Fibroblast of skin of left quadriceps (primary cell): ENCODE data around the gene CORO2B.
"Not testable (repeated sequence)": the region's sequence is repeated elsewhere in the genome, so short reads cannot be mapped to it uniquely, and the experiment has no call there.

Experiments
- DNase-seq, 2 experiments: peaks; one replicate each; pipeline ENCODE4 v3.0.0-alpha.2; 2013; ENCODE audit warnings: low read depth in 2 of 2

Gene CORO2B

DNA sequence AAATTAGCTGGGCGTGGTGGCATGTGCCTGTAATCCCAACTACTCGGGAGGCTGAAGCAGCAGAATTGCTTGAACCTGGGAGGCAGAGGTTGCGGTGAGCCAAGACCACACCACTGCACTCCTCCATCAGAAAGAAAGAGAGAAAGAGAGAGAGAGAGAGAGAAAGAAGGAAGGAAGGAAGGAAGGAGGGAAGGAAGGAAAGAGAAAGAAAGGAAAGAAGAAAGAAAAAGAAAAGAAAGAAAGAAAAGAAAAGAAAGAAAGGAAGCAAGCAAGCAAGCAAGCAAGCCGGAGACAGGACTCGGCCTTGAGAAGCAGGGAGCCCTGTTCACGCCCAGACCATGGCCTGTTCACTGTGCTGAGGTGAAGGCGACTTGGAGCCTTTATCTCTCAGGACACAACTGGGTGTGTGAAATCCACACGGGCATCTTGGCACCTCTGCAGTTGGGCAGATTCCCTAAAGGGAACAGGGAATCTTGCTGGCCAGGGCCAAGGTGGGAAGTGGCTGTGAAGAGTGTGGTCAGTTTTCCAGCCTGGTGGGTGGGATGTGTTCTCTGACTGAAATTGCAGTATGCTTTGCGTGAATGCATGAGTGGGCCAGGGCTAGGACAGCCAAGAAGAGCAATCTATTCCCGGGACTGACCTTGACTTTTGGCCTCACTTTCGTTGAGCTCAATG, 90.3 kb downstream of the CORO2B start:
- no peak for DNase-seq

DNA sequence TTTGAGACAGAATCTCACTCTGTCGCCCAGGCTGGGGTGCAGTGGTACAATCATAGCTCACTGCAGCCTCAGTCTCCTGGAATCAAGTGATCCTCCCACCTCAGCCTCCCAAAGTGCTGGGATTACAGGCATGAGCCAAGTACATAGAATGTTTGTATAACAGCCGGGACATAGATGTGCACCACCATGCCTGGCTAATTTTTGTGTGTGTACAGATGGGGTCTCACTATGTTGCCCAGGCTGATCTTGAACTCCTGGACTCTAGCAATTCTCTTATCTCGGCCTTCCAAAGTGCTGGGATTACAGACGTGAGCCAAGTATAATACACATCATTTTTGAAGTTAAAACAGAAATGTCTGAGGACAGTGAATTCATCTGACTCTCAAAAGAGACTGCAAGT, 93.5 kb downstream of the CORO2B start:
- DNase-seq = no peak

DNA sequence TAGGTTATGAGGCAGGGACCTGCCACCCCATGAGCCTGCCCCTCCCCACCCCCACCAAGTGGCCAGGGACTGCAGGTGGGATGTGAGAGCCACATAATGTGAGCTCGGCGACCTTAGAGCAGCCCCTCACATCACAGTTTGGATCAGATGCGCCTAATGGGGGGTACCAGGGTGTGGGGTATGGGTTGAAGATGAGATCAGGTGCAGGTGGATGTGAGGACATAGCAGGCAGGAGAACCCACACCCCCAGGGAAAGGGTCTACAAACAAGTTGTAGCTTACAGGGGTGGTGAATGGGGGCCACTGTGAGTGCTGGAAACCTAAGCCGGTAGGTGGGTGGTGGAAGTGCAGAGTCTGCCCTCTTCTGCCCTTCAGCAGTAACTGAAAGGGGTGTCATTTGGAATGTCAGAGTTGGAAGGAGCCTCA, 94.0 kb downstream of the CORO2B start:
- no peak for DNase-seq

DNA sequence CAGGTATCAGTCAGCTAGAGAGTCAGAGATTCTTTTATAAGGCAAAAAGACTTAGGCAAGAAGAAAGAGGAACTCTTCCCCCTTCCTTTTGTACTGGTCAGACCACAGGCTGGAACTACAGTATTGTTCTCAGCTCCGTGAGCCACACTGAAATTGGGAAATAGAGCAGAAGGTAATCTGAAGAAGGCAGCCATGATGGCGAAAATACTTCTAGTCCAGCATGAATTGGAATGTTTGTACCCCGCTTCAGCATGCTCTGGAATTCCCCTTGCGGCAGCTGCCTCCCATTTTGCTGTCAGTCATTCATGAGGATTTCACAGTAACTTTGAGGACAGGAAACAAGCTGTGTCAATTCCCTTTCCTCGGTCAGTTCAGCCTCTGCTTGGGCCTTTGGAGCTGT, 96.2 kb downstream of the CORO2B start:
- no peak for DNase-seq

DNA sequence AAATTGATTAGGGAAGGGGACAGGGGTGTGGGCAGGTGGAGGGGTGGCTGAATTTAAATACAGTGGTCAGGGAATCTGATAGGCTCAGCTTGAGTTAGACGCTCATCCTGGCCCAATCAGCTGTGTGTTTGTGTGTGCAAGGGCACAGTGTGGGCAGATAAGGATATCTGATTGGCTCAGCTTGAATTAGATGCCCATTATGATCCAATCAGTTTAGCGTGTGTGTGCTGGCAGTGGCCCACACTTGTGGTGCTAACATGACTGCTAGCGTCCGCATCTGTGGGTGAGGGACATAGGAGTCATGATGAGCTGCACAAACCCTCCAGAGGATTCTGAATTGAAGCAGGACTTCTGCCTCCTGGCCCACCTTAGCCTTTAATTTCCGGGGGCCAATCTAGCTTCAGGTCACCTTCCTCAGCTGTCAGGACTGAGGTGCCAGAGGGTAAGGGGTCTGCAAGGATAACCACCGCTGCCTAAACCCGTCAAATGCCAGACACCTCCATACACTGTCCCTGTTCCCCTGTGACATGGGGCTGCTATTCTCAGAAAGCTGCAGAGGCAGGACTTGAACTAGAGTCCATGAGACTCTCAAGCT, 97.3 kb downstream of the CORO2B start:
- DNase-seq = no peak

DNA sequence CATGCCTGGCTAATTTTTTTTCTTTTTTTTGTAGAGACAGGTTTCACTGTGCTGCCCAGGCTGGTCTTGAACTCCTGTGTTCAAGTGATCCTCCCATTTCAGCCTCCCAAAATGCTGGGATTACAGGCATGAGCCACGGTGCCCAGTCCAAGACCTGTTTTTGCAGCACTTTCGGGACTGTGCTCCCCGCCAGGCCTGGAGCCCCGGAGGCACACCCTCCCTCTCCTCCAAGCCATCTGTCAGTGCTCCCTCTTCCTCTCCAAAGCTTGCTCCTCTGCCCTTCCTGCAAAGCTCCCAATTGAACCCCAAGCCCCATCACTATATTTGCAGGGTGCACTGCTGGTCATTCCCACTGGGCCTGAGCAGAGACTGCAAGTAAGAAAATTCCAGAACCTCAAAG, 98.1 kb downstream of the CORO2B start:
- no peak for DNase-seq

DNA sequence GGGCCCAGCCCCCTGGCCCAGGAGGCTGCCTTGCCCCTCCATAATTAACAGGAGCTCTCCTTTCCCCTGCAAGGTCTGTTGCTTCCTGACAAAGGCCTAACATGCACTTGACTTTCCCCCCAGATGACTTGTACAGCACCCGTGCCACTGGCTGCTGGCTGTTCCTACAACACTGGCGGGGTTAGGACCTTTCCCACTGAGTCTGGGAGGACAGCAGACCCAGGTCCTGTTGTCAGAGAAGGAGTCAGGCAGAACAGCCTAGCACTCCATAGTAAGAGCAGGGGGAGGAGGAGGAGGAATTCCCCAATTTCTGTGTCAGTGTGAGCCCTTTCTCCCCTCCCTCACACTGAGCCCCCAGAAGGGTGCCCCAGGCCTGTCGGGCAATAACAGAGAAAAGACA, 99.2 kb downstream of the CORO2B start:
- DNase-seq = no peak

DNA sequence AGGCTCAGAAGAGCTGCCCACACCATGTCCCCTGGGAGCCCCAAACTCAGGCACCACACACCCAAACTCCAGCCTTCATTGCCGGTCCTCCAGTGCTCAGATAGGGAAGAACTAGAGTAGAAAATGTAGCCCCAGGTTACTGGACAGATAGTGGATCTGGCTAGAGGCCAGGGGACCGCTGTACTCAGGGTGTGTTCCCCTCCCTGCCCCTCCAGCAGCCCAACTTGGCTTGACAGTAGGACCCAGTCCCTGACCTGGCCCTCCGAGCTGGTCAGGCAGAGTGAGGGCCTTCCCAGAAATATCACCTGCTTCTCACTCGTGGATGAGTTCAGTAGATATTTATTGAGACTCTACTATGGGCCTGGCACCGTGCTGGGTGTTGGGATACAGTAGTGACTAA, 100.0 kb downstream of the CORO2B start:
- no peak for DNase-seq

DNA sequence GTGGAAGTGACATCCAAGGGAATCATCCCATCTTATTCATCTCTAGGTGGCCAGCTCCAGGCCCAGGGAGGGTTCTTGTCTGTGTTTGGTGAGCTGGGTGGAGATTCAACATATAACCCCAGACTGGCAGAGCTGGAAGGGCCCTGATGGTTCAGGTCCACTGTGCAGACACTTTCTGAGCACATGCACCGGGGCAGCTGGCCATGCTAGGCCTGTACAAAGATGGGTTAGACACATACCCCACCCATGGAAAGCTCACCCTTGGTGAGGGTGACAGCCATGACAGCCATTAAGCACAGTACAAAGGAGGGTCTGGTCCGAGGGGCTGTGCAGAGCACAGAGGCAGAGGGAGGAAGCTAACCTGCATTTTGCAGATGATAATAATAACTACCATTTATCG, 100.4 kb downstream of the CORO2B start:
- no peak for DNase-seq

DNA sequence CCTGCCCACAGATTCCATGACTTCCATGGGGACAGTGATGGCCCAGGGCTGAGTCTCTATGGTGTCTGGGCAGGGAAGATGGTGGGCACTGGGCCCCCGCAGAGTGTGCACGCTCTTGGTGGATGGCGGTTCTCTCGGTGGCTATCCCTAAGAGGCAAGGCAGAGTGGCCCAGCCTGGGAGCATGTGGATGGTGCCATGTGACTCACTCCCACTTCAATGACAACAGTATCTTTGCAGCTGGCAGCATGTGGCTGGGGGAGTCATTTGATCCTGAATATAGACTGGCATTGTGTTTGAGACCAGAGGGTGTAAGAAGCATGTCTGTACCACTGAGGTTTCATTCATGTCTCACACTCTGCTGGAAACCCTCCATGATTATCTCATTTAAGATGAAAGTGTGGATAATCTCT, 101.2 kb downstream of the CORO2B start:
- DNase-seq = no peak

DNA sequence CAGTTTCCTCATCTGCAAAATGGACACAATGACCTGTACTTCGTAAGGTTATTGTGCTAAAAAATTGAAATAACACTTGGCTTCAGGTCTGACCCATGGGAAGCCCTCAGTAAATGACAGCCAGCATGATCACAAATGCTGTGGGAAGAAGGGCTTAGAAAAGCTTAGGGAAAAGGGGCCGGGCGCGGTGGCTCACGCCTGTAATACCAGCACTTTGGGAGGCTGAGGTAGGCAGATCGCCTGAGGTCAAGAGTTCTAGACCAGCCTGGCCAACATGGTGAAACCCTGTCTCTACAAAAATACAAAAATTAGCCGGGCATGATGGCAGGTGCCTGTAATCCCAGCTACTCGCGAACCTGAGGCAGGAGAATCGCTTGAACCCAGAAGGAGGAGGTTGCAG, 102.0 kb downstream of the CORO2B start:
- not testable (repeated sequence) for DNase-seq

DNA sequence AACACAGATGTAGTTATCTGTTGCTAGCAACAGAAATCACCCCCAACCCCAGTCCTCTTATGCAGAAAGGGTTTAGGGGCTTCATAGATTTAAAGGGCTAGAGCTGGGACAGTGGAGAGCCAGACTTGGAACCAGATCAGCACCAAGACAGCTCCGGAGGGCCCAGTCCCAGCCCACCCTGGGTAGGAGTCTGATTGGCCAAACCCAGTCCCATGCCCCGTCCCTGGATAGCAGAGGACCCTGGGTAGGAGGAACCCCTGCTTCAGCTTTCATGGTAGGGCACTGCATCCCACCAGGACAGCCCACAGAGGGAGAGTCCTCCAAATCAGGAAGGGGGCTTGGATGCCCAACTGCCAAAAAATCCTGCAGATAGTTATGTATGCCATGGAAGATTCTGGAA, 103.0 kb downstream of the CORO2B start:
- DNase-seq = no peak

DNA sequence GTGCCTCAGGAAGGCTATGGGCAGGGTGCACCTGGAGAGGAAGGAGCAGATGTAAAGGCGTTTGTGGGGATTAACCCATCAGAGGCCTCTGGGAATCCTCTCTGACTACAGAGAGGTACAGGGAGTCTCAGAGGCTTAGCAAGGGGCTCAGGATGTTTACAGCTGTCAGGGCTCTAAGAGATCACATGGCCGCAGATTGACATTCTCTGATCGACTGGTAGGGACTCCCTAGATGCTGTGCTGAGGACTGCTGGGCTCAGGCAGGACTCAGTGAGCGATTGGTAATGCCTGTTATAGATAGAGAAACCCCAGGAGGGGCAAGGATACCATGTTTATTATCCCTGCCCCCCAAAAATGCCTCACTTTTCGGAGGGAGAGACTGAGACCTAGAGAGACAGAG, 103.5 kb downstream of the CORO2B start:
- no peak for DNase-seq

DNA sequence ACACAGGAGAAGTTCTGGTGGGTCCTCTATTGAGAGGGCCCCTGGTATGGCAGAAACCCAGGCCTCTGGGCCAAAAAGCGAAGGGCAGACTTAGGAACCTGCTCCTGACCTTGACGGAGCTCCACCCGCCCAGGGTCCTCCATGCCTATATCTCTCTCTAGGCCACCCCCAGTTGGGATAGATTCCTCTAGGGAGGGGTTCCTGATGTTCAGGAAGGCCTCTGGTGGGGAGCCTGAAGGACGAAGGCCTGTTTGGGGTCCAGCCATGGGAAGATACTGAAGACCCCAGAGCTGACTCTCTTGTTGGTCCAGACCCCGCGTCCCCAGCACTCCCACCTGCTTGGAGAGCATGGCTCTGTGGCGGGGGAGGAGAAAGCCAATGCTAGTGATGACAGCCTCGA, 104.2 kb downstream of the CORO2B start:
- no peak for DNase-seq

DNA sequence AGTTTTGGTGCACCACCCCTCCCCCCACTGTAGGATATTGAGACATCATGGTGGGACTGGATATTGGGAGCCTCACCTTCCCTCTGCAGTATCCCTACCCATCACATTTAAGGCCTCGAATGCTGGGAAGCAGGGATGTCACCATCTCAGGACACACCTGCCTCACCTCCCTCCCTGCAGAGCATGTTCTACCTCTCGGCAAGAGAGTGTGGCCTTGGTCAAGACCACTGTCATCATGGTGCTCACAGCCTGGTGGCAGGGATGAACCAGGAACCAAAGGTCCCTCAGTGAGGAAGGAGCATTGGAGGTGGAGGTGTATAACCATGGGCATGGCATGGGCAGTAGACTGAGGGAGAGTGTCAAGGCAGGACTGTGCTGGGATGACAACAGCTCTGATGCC, 104.8 kb downstream of the CORO2B start:
- DNase-seq = no peak

DNA sequence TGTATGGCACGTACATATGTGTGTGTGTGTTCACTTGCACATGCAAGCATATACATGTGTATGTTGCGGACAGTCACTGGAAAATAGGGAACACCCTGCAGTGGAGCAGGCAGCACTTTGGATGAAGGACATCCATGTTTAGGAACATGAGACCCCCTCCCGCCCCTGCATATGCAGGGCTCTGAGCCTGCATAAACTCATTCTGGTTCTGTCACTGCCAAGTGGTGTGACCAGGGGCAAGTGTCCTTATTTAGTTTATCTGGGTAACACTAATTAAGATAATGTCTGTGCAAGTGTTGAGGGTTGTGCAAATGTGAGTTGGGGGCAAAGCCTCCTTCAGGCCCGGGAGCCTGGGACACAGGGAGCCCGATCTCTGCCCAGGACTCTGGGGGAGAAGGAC, 105.7 kb downstream of the CORO2B start:
- no peak for DNase-seq

DNA sequence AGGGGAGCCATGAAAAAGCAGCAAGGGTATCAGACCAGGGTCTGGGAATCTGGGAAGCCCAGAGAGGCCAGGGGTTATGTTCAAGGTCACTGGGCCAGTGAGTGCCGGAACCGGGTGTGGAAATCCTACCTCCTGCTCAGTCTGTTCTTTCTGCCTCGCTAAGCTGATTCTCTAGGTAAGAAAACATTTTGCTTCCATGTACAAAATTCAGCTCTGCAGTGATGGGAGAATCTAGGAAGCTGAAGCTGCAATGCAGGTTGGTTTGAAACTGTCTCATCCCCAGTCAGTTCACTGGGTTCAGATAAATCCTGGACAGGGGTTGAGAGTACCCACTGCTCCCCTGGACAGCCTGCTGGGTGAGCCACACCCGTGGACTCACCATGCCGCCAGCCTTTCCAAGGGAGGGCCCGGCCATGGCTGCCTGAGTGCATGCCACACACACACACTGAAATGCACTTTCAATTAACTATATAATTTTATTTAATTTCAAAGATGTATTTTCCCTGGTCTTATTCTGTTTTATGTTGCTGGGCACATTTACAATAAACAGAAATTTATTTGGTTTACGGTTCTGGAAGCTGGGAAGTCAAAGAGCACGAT, 108.4 kb downstream of the CORO2B start:
- no peak for DNase-seq

DNA sequence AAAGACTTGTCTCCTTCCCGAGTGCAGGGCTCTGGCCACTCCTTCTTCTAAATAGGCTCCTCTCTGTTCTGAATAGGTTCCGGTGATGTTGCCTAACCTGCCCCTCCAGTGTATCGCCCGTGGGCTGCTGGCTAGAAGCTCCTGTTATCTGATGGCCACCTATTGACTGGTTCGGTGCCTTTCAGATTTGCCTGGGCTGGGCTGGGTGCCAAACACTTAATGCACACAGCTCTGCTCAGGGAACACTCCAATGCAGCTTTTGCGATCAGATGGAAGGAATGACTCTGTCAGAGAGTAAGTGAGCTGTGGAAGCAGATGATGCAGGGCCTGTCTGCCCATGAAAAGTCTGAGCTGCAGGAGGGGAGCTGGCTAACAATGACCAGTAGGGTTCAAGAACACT, 112.9 kb downstream of the CORO2B start:
- DNase-seq = no peak

DNA sequence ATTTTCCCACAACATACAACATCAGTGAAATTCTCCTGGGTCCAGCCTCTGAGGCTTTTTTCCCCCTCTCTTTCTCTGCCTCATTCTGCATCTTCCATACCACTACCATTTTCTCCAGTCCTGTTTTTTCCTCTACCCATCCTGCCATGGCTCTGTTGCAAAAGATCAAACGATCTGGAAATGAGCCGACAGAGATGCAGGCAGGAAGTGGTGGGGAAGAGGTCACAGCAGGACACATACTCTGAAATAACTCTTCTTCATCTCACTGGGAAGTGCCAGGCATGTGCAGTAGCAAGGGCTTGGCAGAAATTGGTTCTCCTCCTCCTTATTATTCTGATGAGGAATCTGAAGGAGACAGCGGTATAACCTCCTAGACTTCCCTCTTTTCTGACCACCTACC, 114.3 kb downstream of the CORO2B start:
- peak in 1 of 2 experiments; percentile 15 for DNase-seq

DNA sequence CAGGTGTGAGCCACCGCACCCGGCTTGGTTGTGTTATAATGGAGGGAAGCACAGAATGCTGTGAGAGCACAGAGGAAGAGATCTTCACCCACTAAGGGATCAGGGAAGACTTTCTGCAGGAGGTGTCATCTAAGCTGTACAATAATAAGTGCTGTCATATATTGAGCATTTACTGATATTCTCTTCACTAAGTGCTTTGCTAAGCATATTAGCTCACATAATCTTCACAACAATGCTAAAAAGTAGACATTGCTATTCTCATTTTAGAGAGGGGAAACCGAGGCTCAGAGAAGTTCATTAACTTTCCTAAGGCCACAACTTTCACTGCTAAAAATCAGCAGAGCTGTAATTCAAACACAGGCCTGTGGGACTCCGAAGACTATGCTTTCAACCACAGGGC, 115.3 kb downstream of the CORO2B start:
- no peak for DNase-seq

DNA sequence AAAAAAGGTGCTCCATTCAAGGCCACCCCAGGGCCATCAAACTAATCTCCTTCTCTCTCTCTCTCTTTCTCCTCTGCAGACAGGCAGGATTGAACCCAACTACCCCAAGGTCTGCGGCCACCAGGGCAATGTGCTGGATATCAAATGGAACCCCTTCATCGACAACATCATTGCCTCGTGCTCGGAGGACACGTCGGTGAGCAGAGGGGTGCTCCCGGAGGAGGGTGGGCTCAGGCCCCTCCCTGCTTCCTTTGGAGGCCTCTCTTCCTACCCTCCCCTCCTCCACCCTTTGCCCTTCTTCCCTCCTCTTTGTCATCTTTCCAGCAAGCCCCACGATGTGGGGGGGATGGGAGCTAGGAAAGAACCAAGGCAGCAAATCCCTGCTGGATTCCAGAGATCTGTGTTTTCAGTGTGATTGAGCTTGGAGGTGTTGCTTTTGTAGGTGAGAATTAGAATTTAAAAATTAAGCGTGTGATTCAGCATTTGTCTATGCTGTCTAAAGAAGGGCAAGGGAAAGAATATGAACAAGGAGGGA, 116.3 kb downstream of the CORO2B start:
- no peak for DNase-seq

DNA sequence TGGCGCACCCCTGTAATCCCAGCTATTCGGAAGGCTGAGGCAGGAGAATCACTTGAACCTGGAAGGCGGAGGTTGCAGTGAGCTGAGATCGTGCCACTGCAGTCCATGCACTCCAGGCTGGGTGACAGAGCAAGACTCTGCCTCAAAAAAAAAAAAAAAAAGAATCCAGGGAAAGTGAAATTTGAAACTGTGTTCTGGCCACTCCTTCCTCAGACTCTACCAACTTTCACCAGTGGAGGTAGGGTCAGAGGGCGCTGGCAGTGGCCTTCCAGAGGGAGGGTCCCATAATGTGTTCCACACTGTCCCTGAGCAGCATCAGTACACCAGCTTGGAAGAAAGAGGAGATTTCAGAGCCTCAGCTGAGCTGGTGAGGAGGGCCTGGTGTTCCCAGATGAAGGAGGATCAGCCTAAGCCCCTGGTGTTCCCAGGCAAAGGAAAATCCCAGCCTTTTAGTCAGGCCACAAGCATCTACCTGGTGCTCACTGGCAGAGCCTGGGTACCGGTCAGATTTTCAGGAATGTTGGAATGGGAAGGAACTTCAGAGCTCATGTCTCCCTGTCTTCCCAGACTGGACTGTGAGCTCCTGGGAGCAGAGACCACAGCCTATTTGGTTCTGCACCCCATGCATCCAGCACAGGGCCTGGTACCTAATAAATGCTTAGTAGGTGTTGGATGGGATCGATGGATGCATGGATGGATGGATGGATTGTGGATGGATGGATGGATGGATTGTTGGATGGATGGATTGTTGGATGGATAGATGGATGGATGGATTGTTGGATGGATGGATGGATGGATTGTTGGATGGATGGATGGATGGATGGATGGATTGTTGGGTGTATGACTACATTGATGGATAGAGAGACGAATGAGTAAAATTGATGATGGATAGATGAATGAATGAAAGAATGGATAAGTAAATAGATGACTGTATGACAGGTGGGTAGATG, 117.9 kb downstream of the CORO2B start:
- DNase-seq = no peak
